HG03108 (cell line): ENCODE measurements around the gene PARD3B.
A peak's percentile ranks its signal among the peaks of the same experiment; 100 is the strongest.

Experiments used
- ATAC-seq: cut with Tn5 transposase; IDR thresholded peaks from one replicate; pipeline ENCODE4 v1.9.1; 2021; ENCODE audit warnings: moderate library complexity; ENCODE audit not compliant: unreplicated experiment

PARD3B gene

DNA sequence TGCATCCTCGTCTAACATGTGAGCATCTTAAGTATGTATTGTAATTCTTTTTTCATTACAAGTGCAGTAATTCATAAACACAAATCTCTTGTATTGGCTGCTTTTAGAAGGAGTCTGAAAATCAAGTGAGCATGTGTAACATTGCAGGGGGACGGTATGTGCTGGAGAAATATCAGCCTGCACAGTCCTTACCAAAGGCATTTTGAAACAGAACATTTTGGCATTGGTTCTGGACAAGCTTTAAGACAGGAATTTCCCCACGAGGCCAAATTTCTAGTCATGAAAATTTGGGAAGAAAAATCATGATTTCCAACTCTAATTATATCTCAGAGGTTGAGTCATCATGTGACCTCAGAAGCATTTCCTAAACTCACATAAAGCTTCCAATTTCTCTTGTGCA is 1112.3 kb downstream of the PARD3B start:
- ATAC-seq = no peak

DNA sequence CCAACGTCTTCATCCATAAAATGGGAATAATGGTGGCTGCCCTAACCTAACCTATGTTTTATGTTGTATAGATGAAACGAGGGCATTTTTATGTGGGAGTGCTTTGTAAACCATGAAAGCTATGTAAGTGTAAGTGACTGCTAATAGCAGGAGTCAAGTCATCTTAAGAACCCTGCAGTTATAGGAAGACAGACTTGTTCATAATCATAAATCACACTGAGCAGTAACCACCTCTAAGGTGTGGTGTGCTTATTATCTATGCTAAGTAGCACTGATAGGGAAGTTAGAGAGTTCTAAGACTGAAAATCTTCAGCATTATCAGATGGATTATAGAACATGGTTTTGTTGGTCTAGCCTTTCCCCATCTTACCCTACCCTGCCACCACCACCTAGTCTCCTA is 1112.8 kb downstream of the PARD3B start:
- no peak for ATAC-seq

DNA sequence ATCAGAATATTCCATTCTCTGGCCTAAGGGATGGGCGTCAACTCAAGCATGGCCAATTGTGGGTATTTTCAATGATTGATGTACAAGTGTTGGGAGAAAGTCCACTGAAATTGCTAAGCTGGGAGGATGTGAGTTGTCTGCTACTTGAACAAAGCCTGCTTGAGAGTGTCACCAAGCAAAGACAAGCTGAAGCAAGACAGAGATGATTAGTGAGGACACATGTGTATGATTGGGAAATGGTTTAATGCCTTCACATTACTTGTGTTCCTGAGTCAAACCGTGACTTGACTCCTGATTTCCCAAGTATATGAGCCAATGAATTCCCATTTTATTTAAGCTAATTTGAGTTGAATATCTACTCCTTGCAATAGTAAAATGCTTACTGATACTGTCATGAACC is 1113.3 kb downstream of the PARD3B start:
- no peak for ATAC-seq

DNA sequence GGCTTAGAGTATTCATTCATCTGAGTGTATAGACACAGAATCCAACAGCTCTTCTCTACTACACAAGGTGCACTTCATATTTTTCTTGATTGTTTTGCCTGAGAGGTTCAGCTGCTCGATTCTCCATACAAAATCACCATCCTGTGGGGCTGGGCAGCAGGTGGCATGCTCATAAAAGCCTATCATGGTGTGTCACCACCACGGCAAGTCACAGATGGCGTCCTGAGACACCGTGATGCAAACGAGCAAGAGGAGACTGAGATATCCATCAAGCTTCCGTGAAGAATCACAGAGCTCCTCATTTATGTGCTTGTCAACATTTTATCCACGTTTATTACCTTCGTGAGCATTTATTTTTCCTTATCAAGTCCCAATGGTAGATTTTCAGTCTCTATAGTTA is 1114.6 kb downstream of the PARD3B start:
- ATAC-seq = no peak

- ATAC-seq = peak; percentile 55
Measured at GRCh38 chr2:205660521-205661124, 1115.3 kb downstream of the PARD3B start.

- no peak for ATAC-seq
Measured at GRCh38 chr2:205661281-205661680, 1116.0 kb downstream of the PARD3B start.

GRCh38 chr2:205662206-205662965 is 1117.1 kb downstream of the PARD3B start:
- ATAC-seq = no peak

GRCh38 chr2:205665791-205666190 is 1120.5 kb downstream of the PARD3B start:
- ATAC-seq = no peak
